Fibroblast of gingiva (primary cell): ENCODE data around the gene FBXL17.
A peak's percentile ranks its signal among the peaks of the same experiment; 100 is the strongest.

Source experiments
- DNase-seq: peaks from one replicate; pipeline ENCODE4 v3.0.0-alpha.2; 2011; ENCODE audit warnings: low read depth

FBXL17 gene

DNA sequence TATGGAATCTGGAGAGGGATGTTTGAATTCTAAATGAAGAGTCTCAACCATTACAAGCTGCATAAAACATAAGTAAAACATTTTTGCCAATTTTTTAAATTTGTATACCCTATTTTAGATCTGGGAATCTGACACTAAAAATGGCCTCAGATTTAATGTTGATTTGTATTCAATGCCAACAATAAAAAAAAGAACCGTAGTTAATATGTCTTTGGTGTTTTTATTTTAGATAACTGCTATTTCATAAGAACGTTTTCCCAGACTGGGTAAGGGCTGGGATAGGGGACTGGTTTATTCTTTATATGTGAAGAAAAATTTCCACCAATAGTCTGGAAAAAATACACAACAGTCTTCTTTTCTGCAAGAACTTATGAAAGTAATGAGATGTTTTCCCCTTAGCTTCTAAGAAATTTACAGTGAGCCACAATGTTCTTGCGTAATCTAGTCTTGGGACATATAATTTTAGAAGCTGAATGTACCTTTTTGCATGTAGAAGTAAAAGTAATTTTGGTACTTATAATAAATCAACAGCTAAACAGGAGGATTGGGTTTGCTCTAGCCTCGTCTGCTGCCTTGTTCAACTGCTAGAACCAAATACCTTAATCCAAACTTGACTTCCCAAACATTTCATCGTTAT is 466.6 kb downstream of the FBXL17 start:
- DNase-seq = peak; percentile 34

DNA sequence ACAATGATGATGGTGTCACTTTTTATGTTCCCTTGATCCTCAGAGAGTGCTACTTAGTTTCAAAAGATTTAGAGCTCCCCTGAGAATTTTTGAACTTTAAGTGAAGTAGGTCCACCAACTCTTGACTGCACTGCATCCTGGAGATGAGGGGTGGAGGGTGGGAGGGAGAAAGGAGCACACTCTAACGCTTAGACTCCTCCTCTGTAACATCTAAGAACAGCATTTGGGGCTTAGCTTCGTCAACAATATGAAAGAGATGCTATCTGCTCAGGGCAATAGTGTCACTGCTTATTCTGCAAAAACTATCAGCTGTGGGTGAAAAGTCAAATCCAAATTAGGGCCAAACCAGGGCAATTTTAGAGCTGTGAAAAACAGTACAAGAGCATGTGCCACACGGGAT is 468.4 kb downstream of the FBXL17 start:
- DNase-seq = no peak

DNA sequence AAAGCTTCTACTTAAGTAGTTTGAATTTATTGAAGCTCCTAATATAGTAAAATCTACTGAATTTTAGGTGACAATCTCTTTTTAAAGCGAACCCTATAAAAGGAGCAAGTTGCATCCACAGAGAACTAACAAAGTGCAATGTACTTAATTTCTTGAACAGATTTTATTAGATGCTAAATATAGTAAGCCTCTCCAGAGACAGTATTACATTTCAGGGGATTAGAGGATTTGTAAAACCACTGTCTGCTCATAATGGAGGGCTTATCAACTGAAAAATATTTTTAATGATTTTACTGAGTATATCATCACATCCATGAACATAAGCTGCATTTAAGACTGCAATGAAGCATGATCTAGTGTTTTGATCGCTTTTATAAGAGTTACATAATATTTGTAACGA is 481.2 kb downstream of the FBXL17 start:
- no peak for DNase-seq

DNA sequence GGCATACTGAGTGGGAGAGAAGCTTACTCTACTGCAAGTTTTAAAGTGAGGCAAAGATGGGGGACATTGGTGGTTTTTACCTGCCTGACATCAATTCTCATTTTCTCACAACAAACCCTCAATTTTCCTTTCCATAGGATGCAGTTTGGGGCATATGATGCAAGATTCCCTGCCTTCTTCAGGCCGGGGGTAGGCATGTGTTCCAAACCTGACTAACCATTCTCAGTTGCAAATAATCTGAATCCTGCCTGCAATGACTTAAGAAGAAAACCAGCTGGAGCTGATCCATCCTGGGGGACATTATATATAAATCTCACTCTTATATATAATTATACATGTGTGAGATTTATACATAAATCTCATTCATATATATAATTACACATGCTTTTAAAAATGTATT is 487.5 kb downstream of the FBXL17 start:
- peak; percentile 20 for DNase-seq

DNA sequence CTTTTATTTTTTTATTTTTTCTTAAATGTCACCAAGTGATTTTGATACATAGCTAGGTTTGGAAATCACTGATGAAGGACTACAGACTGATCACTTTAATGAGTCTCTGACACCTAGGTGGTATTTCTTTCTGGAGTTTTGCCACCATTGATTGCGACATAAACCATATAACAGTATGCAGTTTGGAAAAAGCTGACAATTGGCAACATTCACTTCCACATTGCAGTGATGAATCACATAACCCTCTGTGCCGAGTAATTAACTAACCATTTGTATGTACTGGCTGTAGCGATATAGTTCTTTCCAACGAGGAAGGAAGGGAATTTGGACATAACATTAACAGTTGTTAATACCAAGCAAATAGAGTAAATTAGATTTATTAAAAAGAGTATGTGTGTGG is 488.3 kb downstream of the FBXL17 start:
- peak; percentile 66 for DNase-seq

DNA sequence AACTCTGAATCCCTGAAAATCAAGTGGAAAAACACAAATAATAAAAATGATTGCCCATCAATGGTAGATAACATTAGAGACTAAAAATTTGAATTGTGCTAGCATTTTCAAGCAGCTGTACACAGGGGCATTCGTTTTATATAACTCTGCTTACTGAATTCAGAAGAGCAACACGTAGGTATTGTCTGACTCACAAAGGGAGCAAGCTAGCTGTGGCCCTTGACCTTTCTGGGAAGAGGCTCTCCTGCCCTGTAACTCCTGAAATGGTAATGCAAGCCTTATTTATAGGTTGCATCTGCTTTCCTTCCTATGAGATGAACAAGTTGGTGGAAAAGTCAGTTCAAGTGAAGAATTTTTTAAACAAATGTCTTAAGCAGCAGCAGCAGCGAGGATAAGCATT is 492.5 kb downstream of the FBXL17 start:
- DNase-seq = no peak

DNA sequence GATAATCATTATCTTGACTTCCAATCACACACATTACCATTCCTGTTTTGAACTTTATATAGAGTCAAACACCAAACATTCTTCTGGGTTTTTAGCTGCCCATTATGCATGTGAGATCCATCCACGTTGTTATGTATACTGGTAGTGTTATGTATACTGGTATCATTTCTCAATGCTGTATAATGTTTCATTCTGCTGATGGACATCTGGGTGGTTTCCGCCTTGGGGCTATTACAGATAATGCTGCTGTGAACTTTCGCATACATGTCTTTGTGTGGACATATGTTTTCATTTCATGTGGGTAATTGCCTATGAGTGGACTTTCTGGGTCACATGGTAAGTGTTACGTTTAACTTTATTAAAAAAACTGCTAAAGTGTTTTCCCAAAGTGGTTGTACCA is 493.4 kb downstream of the FBXL17 start:
- no peak for DNase-seq

DNA sequence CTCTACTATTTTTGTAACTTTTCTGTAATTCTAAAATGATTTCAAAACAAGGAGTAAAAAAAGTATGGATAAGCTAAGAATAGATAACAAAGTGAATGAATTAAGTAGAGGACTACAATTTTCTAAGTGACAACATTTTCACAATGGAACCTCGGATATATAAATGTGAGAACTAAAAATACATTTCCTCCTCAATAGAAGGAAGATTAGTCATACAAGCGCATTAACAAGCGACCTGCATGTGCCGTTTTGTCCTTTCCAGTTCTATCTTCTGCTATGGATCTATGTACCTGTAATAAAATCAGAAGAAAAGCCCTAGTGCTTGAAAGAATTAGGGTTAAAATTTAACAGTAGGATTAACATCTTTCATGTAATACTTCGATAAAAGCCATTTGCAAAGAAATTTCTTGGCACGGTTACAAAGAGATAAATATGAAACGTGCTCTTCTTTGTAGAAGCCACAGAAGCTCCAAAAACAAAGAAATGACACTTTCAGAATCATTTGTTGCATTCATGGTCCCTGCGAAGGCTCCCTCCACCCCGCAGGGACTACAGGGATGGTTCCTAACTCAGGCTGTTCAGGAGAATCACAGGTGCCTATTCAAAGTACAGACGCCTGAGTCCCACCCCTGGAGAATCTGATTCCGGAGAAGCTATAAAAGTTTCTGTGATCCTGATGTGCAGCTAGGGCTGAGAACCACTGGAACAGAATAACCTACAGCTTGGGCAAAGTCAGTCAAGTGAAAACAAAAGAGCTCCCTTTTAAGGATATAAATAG is 494.5 kb downstream of the FBXL17 start:
- DNase-seq = no peak

DNA sequence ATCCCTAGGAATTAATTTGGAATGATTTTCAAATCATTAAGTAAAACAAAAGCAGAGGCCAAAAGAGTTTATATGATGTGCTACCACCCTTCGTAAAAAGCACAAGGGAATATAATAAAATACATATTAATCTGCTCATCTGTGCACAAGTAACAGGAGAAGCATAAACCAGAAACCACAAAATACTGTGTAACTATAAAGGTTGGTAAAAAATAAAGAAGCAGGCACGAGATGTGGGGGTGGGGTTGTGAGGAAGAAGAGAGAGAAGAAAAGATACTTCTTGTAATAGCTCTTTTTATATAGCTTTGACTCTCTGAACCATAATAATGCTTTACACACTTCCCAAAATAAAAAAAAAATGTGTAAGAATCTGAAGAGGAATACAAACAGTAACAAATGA is 496.3 kb downstream of the FBXL17 start:
- DNase-seq = no peak

DNA sequence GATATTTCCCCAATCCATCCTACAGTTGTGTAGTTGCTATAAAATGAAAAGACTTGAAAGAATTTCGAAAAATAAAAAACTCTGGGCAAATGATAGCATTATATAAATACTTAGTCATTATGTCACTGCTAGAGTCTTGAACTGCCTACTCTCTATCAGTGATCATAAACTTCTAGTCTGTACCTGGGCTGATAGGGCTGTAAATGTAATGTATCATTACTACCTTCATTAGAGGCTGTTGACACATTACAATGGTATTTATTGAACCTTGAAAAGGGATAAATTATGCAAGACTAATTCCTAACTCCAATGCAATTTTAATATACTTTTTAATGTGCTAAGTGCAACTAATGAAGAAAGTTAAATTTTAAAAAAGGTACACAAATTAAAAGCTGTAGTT is 497.0 kb downstream of the FBXL17 start:
- no peak for DNase-seq

DNA sequence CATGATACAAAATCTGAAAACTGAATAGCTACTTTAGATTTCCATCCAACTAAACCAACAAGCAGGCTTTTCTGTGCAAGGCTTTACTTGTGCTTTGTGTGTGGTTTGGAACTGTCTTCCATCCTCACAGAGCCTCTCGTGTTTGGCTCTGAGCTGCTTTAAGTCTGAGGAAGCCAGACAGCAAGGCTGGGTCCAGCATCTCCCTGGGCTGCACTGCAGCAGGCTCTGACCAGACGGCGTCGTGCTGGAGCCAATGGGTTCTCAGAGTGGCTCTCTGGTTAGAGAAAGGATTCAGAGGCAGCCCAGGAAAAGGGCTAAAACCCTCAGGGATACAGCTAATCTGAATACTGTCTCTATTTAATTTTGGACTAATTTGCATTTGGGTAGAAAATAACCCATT is 503.2 kb downstream of the FBXL17 start:
- DNase-seq = no peak

DNA sequence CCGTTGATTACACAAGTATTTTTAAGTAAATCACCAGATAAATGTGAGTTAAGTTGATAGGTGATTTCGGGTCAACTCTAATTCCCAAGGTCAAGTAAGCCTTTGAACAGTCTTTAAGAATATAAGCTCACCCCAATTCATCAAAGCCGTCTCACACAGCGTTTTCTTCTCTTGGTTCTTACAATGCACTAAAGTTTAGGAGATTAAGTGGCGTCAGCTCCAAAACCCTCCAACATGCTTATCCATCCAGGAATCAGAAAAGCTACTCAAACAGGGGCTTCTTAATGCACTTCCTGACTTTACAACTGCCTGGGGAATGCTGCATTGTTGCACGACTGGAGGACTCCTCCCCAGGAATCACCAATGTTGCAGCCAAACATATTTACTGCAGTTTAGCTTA is 505.0 kb downstream of the FBXL17 start:
- DNase-seq = no peak

DNA sequence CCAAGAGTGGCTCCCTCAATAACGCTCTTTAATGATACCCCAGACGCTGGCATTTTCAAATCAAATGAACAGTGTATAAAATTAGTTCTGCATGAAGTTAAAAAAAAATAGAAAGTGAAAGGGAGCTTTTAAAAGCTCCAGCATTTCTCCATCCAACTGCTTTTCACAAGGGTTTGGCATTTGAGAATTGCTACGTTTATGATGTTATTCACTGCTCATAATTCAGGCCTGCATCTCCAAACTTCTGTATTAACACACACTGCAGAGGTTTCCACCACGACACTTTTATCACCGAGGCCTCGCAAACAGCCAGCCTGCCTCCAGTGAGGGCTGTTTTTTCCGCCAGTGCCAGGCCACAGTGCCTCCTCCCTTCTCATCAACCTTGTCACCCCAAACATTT is 505.6 kb downstream of the FBXL17 start:
- DNase-seq = no peak

DNA sequence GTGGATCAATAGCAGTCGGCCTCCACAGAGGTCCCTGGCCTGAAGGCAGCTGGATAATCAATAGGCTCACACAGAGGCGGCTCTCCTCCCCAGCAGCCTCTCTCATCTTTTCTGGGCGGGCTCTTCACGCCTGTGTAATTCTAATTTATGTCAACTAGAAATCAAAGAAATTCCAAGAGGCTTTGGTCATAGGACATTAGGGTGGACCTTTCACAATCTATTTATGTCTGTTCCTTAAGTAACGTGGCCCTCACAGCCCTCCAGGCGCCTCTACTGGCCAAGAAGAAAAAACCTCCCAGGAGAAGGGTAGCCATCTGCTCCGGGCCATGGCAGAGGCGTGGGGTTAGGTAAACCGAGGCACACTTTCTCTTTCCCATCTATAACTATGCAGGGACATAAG is 506.1 kb downstream of the FBXL17 start:
- DNase-seq = peak; percentile 59

DNA sequence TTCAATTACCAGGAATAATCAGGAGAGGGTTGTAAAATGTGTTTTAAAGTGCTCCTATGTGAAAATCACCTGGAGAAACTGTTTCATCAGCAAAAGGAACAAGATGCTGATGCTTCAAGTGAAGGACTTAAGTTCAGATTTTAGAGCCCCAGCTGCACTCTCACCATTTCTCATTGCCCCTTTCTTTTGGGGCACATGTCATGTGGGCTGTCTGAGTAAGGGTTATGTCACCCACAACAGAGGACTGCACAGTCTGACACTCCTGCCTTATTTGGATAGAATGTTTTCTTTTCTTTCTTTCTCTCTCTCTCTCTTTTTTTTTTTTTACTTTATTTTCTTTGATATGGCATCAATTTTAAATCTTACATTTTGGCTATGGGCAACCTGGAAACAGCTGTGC is 507.1 kb downstream of the FBXL17 start:
- DNase-seq = no peak

DNA sequence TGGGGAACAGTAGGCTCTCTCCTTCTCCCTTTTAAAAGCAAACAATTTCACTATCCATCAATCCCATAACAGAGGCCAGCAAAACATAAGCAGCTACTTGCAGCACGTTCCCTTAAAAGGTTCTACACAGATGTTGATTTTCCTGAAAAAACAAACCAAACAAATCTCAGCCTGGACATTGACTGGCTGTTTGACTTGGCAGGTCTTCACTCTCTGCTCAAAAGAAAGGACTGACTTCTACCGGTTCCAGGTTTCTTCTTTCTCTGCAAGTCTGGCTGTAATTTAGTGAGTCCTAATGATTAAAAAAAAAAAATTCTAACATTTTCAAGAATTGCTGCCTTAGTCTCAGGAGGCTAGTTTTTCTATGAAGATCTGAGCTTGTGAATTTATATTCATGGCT is 508.0 kb downstream of the FBXL17 start:
- DNase-seq = no peak

DNA sequence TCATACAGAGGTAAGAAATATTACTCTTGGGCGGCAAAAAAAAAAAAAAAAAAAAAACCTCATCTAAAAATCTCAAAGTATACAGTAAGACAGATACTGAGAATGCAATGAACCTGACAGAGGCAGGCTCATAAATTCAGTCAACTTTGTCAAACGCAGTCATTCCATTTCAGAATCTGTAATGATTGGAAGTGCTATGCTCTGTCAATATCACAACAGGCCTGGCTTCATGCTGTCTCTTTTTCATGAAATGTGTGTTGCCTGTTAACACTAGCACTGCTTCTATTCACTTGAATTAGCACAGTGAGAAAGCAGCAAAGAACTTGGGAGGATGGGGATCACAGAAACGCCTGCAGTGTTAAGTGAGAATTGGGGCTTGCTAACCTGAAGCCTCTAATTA is 510.9 kb downstream of the FBXL17 start:
- DNase-seq = no peak

DNA sequence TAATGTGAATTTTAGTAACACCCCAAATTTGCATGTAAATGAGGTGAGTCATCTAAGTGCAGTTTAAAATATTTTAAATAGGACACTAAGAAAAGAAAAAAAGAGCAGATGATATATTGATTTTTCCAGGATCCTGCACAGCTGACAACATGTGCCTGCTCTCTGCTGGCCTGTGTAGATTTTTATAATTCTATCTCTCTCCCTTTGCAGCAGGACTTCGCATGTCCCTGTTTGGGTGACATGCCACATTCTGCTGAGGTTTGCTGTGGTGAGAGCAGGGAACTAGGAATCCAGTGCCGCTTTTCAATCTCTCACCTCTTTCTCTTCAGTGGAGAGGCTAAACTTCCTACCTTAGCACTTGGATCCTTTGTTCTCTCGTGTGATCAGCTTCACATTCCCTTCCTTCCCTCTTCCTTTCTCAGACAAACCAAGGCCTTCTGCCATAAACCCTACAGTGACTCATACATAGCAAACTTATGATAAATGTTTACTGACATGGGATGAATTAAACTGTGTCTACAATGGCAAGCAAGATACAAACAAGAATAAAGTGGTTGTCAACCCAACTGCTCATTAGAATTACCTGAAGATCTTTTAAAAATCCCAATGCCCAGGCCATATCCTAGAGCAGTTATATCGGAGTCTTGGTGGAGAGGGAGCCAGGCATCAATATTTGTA is 512.3 kb downstream of the FBXL17 start:
- DNase-seq = peak; percentile 64

DNA sequence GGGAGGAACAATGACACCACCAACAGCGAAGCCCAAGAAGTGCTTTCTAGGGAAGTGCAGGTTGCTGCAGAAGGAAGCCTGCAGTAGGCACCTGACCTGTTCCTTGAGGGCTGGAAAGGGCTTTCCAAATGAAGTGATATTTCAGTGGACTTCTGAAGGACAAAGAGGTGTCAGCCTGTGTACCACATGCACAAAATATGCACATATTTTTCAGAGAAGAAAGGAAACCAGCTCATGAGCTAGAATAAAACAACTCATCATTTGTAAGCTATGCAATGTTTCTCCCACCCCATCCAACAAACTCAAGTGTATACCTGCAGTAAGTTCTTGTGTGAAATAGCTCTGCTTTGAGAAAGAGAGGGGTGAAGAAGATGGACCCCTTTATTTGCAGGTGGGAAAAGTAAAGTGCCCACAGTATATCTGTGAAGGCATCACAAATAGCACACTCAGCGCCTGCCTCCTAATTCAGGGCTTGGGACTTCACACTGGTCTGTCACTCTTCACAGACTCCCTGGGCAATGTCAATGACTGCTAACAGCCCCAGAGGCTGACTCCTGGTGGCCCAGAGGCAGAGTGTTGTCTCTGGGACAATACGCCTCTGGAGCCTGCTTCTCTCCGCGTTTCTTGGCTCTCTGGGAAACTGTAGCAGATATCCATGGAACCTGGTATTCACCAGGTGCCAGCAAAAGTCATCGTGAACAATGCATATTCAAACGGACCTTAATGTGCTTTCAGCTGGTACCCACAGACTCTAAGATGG is 513.1 kb downstream of the FBXL17 start:
- no peak for DNase-seq

DNA sequence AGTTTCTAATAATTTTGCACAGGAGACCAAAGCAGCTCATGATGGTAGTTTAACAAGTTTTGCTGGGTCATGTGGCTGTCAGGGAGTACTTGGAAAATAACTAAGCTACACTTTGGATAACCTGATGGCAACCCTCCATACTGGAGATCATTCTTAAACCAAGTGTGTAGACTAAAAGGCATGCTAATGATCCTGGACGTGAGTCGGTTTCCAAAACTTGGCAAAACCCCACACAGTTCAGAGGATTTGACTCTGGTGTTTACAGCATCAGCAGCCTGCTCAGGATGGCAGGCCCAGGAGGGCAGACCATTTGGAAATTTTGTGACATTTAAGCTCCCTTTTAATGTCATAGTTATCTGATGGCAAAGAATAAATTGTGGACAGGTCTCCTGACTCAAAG is 514.6 kb downstream of the FBXL17 start:
- DNase-seq = no peak

DNA sequence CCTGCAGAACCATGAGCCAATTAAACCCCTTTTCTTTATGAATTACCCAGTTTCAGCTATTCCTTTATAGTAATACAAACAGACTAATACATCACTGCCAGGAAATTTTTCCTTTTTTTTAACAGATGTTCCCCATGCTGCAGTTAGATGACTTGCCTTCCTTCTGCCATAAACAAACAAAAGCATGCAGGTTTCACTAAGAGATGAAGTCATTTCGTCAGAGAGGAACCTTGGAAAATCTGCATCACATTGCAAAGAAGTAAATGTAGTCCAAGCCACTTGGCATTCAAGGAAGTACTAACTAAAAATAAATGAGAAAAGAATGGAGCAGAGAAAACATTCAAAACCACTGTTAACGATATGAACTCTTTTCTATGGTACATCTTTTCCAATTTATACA is 517.1 kb downstream of the FBXL17 start:
- peak; percentile 88 for DNase-seq

DNA sequence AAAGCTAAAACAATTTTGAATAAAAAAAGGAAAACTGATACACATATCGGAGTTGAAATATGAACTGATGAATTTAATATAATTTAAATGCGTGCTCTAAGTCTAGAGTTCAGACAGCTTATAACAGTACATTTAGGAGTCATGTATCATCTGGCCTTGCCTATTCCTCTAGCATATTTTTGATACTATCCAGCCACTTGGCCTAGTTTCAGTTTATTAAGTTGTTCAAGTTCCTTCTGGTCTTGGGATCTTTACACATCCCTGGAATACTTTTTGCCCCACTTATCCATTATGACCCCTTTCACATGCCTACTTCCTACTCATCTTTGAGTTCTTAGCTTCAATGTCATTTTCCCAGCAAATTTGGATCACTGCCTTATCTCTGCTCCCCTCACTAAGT is 518.8 kb downstream of the FBXL17 start:
- DNase-seq = no peak

DNA sequence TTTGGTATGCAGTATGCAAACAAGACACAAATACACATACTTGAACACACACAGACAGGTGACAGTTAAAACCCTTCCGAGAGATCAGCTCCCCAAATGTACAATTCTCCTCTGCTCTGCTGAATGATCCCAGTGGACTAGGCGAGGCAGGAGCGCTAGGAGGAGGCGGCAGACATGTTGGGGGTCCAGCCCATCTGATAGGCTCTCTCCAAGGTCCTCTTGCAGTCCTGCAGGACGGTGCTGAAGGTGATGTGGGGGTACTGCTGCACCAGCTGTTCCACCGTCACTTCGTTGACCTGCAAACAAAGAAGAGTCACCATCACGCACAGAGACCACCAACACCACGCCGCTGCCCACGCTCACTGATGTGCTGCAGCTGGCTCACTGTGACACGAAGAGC is 520.3 kb downstream of the FBXL17 start:
- DNase-seq = no peak
